NCI-H526 (cell line): ENCODE measurements around the gene PGAM5.

ENCODE experiments used
- DNase-seq, 2 experiments: peaks; one replicate each; lab custom pipeline; 2025; lab: John Stamatoyannopoulos, UW

Gene PGAM5

DNA sequence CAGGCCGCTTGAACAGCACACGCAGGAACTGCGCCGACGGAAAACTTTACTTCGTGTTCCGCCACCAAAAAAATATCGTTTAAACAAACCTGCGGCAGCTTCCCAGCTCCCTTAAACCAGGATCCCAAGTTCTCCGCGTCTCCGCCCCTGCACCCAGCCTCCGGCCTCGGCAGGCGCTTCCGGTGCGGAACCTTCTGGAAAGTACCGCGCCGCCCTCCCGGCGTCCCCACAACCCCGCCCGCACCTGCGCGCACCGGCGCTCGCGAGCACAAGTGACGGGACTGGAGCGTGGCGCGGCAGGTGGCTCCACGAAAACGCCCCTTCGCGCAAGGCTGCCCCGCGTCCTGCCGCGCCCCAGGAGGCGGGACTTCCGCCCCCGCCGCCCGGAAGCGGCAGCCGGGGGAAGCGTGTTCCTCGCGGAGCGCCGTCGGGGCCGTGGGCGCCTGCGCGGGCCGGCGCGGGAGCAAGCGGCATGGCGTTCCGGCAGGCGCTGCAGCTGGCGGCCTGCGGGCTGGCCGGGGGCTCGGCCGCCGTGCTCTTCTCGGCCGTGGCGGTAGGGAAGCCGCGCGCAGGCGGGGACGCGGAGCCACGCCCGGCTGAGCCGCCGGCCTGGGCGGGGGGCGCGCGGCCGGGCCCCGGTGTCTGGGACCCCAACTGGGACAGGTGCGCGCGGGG, at the start of gene PGAM5:
TSS of gene PGAM5 (plus strand) at position 438 of the 675 bp plus-strand sequence. CDS start at position 473, 35 bp downstream.
- DNase-seq: peak; percentile 50 to 93

DNA sequence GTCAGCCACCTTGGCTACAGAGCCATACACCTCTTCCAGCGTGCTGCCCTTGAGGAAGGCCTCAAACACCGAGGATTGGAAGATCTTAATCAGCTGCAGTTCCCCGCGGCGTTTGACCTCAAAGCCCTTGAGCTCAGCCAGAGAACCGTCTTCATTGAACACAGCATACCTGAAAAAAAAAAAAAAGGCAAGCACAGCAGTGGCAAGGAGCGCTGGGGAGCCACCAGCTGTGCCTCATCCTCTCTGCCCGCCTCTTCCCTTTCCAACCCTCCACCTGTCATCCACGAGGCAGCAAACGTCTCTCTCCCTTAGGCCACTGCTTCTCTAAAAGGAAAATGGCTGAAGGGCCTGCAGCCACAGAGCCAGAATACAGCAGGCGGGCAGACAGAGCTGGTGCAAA, 49.6 kb upstream of the PGAM5 start:
- no peak for DNase-seq

DNA sequence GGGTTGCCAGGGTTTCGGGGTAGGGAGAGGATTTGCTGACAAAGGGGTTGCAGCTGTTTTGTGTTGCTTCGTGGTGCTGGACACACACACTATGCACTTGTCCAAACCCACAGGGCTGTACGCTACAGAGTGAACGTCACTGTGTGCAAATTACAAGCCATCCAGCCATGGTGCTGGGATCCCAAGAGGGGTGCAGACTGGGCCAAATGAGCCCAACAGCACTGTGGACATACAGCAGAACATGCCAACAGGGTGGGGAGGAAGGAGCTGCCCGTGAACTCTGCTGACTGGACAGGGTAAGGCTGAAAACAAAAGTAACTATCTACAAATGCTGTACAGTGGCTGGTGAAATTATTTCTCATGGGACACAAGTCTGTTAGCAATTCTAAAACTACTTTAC, 48.7 kb upstream of the PGAM5 start:
- no peak for DNase-seq

DNA sequence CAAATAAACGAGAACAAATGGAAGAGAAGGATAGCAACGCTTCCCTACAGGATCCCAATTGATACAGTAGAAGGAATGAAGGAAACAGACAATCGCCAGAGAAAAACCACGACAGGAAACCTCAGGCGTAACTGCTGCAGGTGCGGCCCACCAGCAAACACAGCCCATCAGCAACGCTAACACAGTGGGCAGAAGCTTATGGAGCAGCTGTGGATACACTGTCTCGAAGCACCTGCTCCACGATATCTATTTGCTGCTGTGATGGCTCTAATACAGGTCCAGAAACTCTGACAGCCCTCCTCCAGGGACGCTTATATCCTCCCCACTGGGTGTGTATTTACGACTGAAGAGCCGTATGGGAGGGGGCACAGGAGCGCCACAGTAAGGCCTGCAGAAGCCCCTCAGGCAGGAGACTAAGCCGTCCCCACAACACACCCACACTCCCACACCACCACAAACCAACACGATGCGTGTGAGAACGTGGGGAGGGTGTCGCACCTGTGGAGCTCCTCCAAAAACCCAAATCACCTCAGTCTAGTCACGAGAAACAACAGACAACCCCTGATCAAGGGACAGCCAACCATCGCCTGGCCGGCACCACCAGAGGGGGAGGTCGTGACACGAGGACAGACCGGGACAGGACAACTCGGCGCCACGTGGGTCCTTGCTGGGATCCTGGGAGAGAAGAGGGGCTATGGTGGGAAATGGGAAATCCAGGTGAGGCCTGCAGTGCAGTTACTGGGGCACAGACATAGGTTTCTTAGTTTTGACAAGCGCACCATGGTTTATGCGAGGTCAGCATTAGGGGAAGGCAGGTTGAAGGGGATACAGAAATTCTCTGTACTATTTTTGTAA, 47.5 kb upstream of the PGAM5 start:
- no peak for DNase-seq

DNA sequence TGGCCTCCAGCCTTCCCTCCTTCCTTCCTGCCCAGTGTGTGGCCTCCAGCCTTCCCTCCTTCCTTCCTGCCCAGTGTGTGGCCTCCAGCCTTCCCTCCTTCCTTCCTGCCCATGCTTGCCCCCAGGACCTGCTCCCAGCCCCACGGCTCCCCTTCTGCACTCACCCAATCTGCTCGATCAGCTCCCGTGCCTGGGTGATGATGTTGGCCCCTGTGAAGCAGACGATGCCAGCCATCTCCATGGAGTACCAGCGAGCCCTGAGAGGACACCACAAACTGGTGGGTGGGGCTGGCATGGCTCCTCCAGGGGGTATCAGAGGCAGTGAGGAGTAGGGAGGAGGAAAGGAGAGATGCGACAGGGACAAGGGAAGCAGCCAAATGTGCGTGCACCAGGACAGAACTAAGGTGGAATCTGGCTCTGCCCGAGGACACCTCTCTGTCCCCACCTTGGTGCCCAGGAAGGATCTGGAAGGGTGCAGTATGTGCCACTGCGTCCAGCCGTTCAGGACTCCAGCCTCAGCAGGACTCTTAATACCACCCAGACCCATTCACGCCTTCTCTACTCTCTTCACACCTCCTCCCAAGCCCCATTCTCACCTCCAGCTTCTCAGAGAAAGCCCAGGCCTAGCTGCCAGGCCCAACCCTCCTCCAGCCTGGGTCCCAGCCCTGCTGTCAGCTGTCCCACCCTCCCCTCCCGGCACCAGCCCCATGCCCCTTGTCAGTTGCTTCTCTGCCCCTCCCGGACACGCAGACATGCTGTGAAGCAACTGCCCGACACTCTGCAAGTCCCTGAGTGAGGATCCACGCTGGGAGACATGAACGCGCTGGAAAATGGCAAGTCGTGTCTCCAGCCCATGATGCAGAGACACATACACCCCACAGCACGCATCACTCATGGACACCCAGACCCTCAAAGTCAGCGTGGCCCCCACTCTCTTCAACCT, 46.2 kb upstream of the PGAM5 start:
- no peak for DNase-seq

DNA sequence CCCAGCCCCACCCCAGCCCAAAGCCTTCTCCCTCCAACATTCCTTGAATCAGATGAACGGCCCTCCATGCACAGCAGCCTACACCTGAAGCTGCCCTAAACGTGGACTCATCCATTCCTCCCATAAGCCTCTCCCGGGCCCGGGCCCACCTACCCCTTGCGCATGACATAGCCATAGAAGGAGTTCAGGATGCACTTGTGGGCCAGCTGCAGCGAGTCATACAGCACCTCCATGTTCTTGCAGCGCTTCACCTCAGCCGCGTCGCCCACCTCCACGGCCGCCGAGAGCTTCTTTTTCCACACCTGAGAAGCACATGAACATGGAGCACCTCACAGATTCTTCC, 45.5 kb upstream of the PGAM5 start:
- no peak for DNase-seq

DNA sequence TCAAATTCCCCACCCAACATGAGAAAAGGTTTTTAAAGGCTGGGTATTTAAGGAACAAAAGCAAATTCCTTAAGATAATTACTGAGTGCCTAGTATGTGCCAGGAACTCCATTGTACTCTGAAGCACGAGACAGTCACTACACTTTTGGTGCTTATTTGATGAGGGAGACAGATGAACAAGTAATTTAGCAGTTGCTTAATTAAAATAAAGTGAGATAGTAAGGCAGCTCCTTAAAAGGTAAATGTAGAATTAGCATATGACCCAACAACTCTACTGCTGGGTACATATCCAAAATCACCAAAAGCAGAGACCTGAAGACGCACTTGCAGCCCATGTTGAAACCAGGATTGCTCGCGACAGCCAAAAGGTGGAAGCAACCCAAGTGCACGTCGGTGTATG, 44.8 kb upstream of the PGAM5 start:
- DNase-seq: no peak

DNA sequence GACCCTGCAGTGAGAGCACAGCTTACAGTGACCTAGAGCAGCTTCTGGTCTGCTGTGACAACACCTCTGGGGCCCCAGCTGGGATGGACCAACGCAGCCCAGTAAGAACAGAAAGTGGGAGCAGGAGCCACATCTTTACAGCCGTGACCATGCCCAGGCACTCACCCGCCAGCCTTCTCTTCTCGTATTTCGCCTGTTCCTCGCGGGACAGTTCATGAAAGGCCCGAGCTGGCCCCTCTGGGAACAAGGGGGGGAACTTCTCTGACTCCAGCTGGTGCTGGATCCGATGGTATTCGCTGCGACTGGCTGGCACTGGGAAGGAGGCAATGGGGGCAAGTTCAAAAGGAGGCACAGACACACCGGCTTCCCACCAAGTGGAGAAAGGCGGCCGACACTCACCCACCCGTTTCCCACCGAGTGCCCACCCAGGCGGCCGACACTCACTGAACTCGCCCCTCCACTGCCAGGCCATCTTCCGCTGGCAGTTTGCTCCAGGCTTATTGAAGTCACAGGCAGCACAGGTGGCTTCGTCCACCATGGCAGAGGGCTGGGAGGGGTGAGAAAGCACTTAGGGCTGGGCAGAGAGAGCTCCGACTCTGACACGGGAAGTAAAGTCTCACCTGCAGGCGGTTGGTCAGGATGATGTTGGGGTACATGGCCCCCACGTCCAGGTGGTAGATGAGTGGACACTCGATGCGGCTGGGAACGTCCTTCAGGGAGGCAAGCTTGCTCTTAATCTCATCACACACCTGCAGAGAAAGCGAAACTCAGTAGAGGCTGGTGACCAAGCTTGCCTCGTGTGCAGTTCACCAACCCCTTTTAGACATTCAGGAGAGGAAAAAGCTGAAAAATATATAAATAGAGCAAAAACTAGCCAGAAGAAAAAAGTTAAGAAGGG, 42.2 kb upstream of the PGAM5 start:
- no peak for DNase-seq

DNA sequence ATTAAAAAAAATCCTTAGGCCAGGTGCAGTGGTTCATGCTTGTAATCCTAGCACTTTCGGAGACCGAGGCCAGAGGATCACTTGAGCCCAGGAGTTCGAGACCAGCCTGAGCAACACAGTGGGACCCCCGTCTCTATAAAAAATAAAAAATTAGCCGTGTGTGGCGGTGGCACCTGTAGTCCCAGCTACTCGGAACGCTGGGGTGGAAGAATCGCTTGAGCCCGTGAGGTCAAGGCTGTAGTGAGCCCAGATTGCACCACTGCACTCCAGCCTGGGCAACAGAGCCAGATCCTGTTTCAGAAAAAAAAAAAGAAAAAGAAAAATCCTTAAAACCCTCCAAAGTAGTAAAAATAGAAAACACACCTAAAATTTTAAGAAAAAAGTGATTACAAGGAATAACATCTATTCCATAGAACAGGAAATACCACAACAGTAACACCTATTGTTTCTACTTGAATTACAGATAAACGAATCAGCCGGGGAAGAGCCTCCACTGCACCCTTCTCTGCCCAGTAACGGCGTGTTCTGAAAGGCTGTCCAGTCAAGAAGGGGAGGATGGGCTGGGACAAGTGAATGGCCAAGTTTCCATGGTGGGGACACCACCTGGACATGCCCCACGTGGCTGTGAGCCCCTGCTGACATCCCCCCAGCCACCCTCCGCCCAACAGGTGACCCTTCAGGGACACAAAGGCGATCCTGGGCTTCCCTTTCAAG, 41.3 kb upstream of the PGAM5 start:
- no peak for DNase-seq

DNA sequence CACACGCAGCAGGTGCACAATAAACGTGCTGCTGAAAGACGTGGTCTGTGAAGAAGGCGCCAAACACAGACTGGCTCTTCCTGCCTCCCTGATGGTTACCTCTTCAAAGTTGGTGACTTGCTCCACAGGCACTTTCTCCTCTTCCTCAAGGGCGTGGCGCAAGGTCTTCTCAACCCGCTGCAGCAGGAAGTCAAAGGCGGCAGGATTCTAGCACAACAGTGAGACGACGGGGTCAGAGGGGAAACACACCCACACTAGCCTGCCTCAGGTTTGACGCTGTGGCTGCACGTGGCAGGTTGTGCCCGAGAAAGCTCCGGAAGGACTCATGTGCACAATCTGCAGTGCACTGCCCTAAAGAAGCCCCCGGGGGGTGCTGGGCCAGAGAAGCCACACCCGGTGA, 38.5 kb upstream of the PGAM5 start:
- no peak for DNase-seq

DNA sequence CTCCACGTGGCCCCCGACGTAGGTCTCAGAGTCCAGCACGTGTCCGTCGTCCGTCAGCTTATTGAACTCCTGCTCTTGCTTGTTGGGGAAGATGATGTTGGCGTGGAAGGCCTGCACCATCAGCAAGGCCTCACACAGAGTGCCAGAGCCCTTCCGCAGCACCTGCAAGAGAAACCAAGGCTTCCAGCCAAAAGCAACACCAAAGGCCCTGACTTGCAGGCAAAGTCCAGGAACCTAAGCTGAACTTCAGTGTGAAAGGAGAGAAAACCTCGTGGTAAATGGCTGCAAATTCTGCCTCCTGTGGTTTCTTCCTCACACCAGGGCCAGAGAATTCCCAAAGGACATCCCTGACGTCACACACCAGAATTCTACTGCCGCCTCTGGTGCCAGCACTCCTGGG, 38.0 kb upstream of the PGAM5 start:
- no peak for DNase-seq

DNA sequence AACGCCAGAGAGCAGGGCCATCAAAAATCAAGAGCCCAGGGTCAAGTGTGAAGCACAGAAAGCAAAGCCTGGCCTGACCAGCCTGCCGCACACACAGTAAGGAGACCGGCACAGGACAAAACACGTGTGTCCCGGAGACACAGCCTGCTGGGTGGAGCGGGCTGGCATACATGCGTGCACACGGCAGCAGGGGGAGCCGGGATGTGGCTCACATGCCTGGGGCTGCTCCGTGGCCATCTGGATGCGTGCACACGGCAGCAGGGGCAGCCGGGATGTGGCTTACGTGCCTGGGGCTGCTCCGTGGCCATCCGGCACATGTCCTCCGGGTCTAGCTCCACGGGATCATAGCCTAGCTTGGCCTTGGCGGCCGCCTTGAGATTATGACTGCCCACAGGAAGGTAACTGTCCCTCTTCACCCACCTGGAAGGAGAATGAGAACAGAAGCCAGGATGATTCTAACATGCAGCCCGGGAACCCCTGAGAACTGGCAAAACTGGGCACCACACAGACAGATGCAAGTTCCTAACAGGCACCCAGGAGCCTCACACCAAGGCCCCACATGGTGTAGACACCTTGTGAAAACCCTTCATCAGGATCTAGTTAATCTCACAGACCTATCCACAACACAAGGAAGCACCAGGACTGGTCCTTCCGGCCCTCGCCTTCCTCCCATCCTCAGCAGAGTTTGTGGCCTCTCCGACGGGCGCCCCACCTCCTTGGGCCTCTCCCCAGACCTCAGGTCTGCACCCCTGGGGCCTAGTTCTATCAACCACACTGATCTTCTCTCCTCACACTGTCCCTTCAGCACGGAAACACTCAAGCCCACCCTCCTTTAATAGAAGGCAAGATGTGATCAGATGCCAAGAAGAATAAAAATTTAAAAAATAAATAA, 37.1 kb upstream of the PGAM5 start:
- no peak for DNase-seq

DNA sequence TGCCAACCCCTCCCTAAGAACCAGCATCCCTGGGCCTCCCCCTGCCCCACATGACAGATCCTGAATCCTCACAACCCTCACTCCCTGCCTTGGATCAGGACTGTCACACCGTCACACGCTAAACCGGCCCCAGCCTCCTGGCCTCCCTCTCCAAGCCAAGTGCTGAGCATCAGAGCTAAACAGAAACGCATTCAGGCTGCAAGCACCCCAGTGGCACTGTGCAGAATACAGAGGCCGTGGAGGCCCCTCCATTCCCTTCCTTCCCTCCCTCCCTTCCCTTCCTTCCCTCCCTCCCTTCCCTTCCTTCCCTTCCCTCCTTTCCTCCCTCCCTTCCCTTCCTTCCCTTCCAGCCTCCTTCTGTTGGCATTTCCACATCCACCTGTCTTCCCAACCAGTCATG, 36.1 kb upstream of the PGAM5 start:
- DNase-seq: no peak

DNA sequence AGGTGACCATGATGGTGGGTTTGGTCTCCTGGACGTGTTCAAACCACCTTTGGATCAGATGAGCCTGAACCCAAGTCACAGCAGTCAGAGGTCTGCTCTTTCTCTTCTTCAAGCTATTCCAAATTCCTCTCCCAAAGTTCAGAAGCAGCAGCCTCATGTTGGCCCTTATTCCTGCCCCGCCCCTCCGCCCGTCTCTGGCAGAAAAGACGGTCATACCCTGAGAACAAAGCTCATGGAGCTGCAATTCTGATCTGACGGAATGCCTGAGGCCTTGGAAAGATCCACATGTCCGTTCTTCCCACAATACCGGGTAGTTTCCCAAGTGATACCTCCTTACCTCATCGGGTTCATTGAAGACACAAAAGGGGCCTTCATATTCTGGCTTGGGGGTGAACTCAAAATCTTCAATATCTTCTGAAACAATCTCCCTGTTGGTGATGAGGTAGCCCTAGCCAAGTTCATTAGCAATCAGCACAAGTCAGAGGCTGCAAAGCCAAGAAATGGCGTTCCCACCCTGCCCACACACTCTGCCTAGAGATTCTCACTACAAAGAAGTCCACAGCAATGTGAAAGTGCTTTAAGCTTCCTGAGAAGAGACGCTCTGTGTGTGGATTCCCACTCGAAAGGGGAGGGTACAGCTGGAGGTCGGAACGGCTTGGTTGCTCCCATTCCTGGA, 34.7 kb upstream of the PGAM5 start:
- DNase-seq: no peak

DNA sequence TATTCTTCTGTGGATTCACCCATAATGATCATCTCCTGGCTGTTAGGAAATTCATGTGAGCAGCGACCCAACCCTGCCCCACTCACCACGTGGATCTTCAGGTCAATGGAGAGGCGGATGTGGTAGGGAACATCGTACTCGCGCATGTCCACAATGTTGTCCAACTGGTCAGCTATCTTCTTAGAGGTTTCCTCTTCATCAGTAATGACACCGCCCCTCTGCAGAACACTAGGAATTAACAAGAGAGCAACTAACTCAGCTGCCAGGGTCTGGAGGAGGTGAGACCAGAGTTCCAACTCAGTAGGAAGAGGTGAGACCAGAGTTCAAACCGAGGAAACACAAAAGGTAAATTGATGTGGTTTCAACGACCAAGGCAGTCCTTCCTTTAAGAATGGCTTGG, 33.1 kb upstream of the PGAM5 start:
- no peak for DNase-seq

DNA sequence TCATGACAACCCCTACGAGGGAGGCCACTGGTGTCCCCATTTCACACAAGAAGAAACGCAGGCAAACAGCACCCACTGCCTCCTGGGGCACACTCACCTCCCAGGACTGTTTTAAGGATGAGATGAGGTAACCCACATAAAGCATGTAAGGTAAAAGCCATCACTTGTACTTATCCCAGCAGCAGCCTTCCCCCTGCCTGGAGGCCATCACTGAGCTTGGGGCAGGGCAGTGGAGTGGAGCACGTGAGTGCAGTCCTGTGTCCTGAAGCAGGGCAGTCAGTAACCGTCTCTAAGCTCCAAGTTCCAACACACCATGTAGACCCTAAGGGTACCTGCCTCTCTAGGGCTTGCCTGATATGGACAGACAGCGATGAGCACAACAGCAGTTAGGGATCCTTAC, 25.2 kb upstream of the PGAM5 start:
- DNase-seq: no peak

DNA sequence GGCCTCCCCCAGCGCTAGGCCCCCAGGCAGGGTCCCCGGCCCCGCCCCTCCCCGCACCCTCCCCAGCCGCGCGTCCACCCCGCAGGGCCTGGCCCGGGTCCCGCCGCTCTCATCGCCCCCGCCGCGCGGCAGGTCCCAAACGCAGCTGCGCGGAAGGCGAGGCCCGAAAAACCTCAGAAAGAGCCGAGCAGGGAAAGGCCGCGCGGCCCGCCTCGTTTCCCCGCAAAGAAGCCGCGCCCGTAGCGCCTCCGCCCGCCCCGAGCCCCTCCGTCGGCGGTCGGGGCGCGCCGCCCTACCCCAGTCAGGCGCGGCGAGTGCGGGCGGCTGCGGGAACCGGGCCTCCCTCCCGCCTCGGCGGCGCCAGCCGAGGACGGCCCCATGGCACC, 23.8 kb upstream of the PGAM5 start:
- DNase-seq: peak in 1 of 2 experiments; percentile 63

DNA sequence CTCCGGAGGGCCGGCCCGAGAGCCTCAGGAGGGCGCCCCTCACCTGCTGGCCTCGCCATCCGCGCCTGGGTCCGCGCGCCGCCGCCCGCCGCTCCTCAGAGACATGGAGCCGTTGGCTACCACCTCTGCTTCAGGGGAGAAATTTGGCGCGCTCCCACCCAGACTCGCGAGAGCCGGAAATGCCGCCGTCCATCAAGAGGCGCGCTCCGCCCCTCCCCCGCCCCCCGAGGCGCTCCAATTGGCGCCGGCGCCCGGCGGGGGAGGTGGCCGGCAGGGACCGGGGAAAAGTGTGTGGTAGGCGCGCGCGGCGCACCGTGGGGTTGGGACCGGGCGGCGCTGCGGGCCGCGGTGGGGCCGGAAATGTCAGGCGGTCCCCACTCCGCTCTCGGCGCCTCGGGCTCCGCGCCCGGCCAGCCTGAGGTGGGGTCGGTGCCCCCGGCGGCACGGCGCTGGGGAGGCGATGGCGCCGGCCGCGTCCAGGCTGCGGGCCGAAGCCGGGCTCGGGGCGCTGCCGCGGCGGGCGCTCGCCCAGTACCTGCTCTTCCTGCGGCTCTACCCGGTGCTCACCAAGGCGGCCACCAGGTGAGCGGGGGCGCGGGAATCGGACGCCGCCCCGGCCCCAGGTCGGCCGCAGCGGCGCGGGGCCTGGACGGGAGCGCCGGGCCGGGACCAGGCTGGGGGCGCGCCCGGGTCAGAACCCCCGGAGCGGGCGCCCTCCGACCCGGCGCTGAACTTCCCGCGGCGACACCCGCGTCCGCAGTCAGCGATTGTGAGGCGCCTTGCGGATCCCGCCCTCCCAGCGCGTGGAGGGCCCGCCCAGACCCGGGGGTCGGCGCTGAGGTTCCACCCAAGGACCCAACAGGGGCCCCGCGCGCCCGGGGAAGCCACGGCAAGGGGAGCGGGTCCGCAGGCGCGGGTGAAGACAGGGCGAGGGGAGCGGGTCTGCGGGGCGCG, 23.2 kb upstream of the PGAM5 start, which contains the start of the genes POLE and PXMP2:
TSS of gene POLE (minus strand) at position 132 of the 954 bp plus-strand sequence. CDS start at position 105, 27 bp downstream.
TSS of gene PXMP2 (plus strand) at position 377 of the 954 bp plus-strand sequence. CDS start at position 461, 84 bp downstream.
- peak; percentile 84 to 98 for DNase-seq
